ENCODE results near the gene SOCS3.
"Not testable (repeated sequence)": the region's sequence is repeated elsewhere in the genome, so short reads cannot be mapped to it uniquely, and the experiment has no call there.

Gene SOCS3

DNA sequence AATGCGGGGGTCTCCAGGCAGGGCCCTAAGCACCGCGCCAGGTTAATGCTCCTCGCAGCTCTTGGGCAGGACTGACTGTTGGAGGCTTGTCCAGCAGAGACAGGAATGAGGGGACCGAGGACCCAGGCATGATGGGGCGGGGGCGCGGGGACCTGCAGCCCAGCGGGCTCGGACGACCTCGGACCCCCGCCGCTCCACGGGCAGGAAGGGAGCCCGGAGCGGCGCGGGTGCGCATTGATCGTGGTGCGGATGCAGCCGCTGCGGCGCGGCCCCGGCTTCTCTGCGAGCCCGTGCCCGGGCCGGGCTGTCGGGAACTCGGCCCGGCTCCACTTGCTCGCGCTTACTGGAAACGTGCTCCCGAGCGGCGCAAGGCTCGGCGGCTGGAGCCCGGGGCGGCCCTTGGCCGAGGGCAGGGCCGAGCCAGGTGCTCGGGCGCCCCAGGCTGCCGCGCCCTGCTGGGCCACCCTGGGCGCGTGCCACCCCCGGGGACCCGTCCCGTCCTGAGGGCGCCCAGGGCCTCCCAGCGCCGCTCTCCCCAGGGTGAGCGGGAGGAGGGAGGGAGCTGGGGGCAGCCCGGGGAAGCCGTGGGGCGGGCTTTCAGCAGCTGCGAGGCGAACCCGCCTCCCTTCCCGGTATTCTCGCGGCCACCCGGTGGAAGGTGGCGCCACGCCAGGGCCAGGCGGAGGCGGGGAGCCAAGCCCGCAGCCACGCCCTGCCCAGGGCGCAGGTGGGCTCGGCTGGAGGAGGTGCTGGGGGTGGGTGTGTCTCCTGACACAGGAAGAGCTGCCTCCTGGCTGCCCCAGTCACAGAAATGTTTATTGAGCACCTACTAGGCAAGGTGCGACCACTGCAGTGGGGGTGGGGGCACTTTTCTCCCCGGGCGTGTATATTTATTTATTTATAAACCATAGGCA lies 45.9 kb downstream of the SOCS3 start:
- DNase-seq (ENCODE audit: low read depth in 2 of 2, low spot score in 1 of 2), result peak; percentile 13 to 32

DNA sequence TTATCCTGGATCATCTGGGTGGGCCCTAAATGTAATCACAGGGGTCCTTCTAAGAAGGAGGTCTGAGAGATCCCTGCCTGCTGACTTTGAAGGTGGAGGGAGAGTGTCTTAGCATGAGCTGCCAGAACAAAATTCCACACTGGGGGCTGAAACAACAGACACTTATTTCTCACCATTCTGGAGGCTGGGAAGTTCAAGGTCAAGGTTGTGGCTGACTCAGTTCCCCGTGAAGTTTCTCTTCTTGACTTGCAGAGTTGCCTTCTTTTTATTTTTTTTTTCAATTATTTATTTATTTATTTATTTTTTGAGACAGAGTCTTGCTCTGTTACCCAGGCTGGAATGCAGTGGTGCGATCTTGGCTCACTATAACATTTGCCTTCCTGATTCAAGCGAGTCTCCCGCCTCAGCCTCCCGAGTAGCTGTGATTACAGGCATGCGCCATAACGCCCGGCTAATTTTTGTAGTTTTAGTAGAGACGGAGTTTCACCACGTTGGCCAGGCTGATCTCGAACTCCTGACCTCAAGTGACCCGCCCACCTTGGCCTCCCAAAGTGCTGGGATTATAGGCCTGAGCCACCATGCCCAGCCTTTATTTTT lies 50.1 kb downstream of the SOCS3 start:
- DNase-seq (ENCODE audit: low read depth in 2 of 2, low spot score in 1 of 2), result not testable (repeated sequence)

DNA sequence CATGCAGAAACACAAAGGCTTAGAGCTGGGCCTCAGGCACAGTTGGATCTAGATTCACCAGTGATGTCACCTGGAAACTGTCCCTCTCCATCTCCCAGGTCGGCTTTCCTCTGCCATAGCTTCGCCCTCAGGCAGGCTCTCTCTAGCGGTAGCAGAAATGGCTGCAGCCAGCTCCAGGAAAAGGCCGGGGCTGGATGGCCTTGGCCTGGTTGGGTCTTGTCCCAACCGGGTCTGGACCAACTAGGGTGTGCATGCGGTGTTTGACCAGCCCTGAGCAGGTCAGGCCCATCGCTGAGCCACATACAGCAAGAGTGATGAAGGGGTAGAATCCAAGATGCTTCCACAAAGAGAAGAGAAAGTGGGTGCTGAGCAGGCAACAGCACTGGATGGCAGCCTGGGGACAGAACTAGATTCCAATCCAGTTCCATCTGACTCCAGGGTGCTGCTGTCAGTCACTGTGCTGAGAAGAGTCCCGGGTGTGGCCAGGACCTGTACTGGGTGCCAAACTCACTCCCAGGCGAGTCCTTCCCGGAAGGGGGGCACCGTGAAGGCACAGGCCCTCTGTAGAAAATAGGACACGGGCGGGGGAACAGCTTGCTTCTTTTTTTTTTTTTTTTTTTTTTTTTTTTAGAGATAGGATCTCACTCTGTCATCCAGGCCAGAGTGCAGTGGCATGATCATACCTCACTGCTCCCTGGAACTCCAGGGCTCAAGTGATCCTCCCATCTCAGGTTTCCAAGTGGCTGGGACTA lies 51.8 kb downstream of the SOCS3 start:
- DNase-seq (ENCODE audit: low read depth in 2 of 2, low spot score in 1 of 2), result no peak

DNA sequence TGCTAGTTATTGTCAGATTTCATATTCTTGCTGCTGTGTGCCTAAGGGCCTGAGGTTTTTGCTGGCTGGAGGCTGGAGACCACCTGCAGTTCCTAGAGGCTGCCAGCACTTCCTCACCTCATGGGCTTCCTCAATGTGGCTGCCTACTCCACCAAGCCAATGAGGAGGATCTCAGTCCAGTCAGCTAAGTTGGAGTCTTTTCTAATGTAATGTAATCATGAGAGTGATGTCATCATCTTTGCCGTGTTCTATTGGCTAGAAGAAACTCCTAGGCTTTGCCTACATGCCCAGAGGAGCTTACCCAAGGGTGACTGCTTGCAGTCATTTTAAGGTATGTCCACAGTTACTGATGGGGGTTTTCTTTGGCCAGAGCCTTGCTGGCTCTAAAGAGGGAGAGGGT lies 53.0 kb downstream of the SOCS3 start:
- no peak for DNase-seq (ENCODE audit: low read depth in 2 of 2, low spot score in 1 of 2)
